DMS153 treated with DMSO at 0.1 percent for 48 hours (cell line): Measurements from ENCODE around the gene PLXNB1.

ENCODE experiments used
- DNase-seq: peaks from one replicate; lab custom pipeline; 2025; ENCODE audit not compliant: unreplicated experiment; lab: John Stamatoyannopoulos, UW

Gene PLXNB1

GRCh38 chr3:48433472-48434118 is 3.7 kb upstream of the PLXNB1 start:
- DNase-seq = no peak

DNA sequence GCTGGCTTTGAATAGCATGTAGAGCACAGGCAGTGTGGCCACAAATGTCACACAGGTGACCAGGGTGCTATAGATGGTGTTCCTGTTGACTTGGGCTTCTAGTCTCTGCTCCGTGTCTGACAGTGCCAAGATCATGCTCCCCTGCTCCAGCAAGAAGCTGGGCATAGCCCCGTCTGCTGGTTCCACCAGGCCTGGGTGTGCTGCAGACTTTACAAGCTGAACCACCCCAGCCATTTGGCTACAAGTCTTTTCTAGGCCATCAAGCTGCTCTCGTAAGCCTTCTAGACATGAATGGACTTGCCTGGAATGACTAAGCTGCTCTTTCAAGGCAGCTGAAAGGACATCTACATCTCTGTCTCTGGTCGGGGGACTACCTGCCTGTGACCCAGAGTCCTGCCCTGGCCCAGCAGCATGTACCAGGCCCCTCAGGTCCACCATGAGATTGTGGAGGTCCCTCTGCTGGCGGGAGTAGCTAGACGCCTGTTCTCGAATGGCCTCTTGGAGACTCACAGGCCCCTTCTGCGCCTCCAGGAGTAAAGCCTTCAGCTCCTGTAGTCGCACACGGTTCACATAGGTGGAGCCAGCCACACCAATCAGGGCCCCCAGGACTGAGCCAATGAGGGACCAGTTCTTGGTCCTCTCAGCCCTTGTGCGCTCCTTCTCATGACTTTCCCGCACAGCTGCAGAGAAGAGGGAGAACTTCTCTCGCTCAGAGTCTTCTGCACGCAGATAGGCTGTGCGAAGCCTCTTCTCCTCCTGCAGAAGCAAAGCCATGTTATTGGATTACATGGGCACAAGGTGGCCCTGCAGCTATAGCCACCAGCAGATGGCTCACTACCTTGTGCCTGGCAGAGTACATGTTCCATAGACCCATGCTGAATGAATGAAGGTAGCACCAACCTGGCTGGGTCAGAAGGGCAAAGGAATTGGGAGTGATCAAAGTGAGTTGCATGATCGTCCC is 2.8 kb upstream of the PLXNB1 start:
- no peak for DNase-seq

DNA sequence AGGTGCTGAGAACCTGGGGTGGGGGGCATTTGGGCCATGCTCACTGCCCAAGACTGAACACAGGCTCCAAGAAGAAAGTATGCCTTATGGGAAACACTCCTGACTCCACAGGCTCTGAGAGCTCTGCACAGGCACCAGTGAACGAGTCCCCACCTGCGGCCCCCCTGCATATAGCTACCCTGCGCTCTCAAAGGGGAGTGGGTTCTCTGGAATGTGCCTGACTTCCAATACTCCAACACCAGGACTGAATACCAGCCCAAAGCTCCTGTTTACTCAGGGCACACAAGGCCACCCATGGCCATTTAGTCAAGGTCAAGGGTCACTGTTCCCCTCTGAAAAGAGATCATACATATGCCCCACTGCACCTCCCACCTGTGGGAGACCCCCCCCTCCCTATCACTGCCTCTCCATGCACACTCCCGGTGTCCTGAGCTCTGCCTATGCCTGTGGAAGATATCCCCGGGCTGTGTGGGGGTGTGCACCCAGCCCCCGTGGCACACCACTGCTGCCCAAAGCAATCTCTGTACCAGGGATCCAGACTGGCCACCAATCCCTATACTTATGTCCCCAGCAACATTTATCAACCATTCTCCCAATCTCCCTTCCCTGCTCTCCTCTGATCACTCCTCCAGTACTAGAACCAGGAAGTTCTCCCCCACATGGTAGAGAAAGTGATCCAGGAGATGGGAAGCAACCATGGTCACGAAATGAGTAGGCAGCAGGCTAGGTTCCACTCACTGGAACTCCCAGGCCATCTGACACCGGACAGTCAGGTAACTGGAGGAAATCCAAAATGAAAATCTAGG is 1.5 kb upstream of the PLXNB1 start:
- DNase-seq = no peak

DNA sequence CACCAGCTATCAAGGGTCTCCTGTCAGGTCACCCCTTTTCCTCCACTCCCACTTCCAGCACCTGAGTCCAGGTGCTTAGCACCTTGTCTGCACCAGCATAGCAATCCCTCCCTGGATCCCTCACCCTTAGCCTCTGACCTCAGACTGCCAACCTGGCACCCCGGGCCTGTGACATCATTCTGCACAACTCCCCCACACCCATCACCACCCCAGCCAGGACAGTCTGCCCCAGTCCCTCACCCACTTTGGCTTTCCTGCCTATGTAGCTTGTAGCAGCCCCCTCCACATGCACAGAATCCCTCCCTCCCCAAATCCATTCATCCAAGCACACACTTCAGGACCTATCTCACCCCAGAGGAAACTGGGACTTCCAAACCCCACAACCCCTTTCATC is 819 bp upstream of the PLXNB1 start:
- DNase-seq = no peak

DNA sequence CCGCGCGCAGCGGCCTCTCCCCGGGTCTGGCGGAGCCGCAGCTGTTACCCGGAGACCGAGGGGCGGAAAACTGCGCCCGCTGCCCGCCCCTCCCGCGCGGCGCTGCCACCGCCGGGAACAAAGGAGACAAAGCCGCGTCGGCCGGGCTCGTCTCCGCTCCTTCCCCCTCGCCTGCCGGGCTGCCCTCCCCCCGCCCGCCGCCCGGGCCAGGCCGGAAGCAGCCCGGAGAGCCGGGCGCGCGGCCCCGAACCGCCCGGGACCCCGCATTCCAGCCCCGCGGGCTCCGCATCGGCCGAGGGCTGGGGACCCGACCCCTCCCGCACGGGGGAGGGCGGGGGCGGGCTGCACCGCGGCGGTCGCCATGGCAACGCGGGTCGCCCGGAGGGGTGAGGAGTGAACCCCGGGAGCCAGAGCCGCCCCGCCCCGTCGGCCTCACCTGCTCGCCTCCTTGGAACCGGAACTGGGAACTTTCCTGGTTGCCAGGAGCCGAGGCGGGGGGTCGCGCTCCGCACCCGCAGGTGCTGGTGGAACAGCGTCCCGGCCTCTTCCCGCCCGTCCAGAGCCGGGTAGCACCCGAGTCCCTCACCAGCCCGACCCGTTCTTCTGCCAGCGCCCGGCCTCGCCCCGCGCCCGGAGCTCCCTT is 448 bp downstream of the PLXNB1 start:
- no peak for DNase-seq

DNA sequence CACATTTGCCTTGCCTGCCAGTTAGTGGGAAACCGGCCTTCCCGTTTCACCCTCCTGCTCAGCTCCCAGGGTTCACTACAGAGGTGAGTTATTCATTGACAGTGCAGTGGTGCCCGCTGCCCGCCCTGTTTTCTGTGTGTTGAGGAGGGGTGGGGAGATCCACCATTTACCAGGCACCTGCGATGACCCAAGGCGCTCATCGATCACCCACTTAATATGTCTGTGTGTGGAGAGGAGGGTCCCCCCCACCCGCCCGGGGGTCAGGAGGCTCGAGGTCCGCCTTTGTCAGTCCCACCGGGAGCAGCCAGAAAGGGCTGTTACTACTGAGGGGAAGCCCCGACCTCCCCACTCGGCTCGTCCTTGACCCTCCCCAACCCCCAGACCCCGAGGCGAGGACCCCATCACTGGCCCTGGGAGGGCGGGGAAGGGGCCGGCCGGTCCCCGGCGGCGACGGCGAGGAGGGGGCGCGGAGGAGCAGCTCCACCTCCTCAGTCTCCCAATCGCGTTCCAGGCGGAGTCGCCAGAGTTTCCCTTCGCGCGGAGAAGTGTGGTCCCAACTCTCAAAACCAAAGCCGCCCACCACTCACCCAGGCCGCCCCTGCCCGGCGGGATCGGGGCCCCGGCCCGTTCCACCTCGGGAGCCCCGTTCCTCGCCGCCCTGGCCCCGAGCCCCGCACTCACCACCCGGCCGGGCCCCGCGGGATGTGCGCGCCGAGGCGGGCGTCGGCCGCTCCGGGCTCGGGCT is 1.1 kb downstream of the PLXNB1 start:
- DNase-seq = no peak

DNA sequence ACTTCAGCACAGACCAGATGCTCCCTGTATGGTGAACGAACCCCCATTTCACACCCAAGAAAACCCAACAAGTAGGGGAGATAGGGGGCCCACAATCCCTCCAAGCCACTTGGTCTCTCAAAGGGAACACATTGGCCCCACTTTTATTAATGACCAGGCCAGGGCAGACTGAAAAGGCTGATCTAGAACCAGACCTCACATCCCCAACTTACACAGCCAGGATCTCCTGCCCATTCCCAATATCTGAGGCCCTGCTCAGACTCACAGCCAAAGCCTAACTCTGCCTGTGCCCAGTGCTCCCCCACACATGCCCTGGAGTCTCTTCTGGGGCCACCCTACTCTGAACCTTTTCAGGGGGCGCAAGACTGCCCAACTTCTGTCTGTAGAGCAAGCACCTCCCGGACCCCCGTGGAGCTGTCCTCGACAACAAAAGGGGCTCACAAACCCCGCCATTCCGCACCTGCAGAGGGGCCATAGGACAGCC is 1.8 kb downstream of the PLXNB1 start:
- DNase-seq = no peak

DNA sequence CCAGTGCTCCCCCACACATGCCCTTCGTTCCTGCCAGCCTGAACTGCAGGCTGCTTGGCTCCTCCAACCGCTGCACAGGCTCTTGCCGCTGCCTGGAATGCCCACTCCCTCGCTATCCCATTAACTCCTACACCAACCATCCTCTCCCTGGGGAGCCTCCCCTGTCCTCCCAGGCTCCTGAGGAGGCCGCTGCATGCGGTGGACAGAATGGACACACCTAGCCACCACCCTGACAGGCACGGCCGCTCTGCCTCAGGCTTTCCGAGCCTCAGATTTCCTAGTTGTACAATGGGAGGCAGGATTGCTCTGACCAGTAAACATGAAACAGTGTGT is 2.3 kb downstream of the PLXNB1 start:
- no peak for DNase-seq

GRCh38 chr3:48426944-48427629 is 2.8 kb downstream of the PLXNB1 start:
- DNase-seq = no peak

- no peak for DNase-seq
These were observed 3.4 kb downstream of the PLXNB1 start for GRCh38 chr3:48426401-48426909.

- DNase-seq = no peak
These were observed 4.5 kb downstream of the PLXNB1 start for GRCh38 chr3:48425281-48425812.

- DNase-seq = no peak
These were observed 5.8 kb downstream of the PLXNB1 start for GRCh38 chr3:48423883-48424695.

DNA sequence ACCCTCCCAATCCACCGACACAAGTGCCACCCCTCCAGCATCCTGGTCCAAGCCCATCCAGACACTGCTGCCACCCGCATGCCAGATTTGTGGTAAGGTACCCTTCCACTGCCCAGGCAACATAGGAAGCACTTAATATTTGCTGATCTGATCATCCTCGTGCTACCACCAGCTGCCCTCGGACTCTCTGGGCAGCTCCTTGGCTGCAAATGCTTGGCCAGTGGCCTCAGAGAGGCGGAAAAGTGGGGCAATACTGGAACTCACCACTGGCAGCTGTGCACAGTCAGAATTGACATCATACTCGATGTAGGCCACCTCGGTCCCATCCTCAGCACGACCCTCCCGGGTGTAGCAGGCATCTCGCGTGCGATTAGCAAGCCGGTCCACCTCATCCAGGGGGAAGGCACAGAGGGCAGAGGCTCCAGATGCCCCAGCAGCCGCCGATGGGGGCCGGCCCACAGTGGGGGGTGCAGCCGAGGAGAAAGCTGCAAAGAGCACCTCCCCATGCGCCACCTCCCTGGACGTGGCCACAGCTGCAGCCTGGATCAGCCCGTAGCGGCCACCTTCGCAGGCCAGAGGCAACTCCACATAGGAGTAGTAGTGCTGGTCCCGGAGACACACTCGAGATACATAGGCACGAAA is 6.5 kb downstream of the PLXNB1 start:
- no peak for DNase-seq

DNA sequence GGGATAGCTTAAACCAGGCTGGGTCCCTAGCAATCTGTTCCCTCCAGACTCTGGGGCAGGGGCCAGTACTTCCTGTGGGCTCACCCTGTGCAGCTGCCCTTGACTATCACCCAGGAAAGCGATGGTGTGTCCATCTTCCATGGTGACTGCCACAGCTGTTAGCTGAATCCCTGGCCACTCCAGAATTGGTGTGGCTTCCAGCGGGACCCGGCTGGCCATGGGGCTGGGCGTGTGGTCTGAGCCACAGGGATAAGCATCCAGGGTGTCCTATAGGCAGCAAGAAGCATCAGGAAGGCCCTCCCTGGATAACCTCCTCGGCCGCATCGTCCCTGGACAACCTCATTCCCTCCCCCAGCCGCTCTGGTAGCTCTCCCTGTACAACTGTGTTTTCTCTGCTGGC is 7.2 kb downstream of the PLXNB1 start:
- DNase-seq = no peak

- DNase-seq = no peak
These were observed 7.6 kb downstream of the PLXNB1 start for GRCh38 chr3:48422272-48422671.

GRCh38 chr3:48420561-48420960 is 9.3 kb downstream of the PLXNB1 start:
- no peak for DNase-seq

DNA sequence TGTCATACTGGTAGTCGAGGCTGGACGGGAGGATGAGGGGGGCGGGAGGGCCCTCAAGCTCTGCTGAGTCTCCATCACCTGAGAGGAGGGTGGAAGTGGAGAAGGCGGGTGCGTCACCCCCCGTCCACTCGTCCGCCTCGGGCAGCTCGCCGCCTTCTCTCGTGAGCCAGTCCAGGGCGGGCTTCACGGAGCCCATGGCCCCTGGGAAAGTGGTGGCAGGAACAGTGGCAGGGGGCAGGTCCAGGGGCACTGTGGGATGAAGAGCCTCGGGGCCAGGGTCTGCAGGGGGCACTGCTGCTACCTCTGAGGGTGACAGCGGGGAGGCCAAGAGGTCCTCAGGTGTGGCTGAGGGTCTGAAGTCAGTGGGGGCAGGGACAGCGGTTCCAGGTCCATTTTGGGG is 10.3 kb downstream of the PLXNB1 start:
- DNase-seq = no peak

DNA sequence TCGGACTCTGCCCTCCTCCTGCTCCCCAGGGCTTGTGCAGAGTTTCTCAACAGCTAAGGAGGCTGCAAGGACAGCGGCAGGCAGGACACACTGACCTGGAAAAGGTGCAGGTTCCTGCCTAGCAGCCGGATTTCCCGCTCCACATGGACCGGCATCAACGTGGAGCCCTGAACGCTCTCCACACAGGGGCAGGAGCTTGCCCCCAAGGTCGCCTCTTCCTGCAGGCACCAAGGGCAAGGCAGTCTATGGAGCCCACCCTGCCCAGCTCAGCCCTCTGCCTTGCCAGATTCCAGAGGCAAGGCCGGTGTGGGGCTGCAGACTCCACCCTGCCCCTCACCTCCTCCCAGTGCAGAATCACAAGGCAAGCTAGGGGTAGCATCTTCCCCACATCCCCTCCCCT is 10.7 kb downstream of the PLXNB1 start:
- DNase-seq = no peak
